ENCODE data around the gene HMBS.
"Not testable (repeated sequence)": the region's sequence is repeated elsewhere in the genome, so short reads cannot be mapped to it uniquely, and the experiment has no call there.

The HMBS gene

DNA sequence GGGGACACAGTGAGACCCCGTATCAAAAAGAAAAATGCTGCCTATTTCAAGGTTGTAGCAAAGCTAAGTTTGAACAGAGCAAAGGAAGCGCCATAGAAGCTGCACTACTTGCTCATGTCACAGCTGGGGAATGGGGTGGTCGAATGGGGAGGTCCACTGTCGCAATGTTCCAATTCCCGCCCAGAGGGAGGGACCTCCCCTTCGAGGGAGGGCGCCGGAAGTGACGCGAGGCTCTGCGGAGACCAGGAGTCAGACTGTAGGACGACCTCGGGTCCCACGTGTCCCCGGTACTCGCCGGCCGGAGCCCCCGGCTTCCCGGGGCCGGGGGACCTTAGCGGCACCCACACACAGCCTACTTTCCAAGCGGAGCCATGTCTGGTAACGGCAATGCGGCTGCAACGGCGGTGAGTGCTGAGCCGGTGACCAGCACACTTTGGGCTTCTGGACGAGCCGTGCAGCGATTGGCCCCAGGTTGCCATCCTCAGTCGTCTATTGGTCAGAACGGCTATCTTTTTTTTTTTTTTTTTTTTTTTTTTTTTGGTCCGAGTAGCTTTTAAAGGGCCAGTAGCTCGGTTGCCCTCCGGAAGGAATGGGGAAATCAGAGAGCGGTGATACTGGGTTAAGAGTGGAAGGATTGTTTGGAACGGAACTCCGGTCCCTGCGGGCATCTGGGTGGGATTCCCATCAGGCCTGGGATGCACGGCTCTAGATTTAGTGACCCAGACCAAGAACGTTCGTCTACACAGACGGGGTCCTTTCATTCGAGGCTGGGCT, at the start of gene HMBS:
TSS of gene HMBS (plus strand) at position 219 of the 774 bp plus-strand sequence. CDS start at position 372, 153 bp downstream.
- DNase-seq (ENCODE audit: low read depth in 4 of 4, low spot score in 1 of 4): peak; percentile 74 to 88 (median 83)

GRCh38 chr11:119038884-119039283, 45.8 kb upstream of the HMBS start:
- no peak for DNase-seq (ENCODE audit: low read depth in 4 of 4, low spot score in 1 of 4)

DNA sequence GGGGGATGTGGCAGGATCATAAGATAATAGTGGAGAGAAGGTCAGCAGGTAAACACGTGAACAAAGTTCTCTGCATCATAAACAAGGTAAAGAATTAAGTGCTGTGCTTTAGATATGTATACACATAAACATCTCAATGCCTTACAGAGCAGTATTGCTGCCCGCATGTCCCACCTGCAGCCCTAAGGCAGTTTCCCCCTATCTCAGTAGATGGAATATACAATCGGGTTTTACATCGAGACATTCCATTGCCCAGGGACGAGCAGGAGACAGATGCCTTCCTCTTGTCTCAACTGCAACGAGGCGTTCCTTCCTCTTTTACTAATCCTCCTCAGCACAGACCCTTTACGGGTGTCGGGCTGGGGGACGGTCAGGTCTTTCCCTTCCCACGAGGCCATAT, 45.2 kb upstream of the HMBS start:
- not testable (repeated sequence) for DNase-seq (ENCODE audit: low read depth in 4 of 4, low spot score in 1 of 4)

- DNase-seq (ENCODE audit: low read depth in 4 of 4, low spot score in 1 of 4): no peak
Observed at GRCh38 chr11:119041821-119042514, 42.7 kb upstream of the HMBS start.

- DNase-seq (ENCODE audit: low read depth in 4 of 4, low spot score in 1 of 4): no peak
Observed at GRCh38 chr11:119042927-119043326, 41.8 kb upstream of the HMBS start.

GRCh38 chr11:119044708-119045107, 40.0 kb upstream of the HMBS start:
- DNase-seq (ENCODE audit: low read depth in 4 of 4, low spot score in 1 of 4): no peak

DNA sequence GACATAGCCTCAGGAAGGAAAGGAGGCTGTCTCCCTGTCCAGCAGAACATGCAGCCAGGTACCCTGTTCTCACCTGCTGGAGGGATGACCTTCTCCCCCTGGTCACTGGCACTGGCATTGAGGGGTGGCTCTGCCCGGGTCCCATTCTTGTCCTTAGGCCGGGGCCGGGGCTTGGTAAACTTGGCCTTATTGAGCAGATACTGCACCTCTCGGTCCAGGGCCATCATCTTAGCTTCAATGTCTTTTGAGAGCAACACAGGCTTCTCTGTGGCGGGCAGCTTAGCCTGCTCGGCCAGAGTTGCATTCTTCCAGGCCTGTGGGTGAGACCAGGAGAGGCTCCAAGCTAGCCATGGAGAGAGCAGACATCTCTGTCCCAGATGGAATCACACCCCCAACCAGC, 38.2 kb upstream of the HMBS start:
- no peak for DNase-seq (ENCODE audit: low read depth in 4 of 4, low spot score in 1 of 4)

DNA sequence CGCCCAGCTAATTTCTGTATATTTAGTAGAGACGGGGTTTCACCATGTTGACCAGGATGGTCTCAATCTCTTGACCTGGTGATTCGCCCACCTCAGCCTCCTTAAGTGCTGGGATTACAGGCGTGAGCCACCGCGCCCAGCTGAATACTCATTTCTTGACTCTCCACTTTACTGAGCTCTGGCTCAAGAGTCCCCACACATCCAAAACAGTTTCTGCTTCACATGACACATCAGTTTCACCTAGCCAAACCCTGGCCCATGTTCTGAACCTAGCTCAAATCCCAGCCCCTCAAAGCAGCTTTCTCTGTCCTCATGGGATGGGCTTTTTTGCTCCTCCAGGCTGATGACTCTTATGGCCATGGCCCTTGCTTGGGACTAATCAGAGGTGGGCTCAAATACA, 37.5 kb upstream of the HMBS start:
- no peak for DNase-seq (ENCODE audit: low read depth in 4 of 4, low spot score in 1 of 4)

DNA sequence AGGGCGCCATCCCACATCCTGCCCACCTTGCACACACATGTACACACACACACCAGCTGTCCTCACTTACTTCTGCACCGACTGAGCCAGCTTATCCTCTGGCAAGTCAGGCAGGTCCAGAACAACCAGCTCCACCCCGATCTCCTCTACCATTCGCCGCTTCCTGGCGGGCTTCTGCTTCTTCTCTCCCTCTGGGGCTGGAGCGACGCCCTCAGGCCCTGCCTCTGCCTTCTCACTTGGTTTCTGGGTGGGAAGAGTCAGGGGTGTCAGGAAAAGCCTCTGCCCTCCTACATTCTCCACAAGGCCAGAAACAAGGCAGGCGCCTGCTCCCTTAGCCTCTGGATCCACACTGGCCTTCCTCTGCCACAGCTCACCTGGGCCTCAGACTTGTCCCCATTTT, 36.0 kb upstream of the HMBS start:
- DNase-seq (ENCODE audit: low read depth in 4 of 4, low spot score in 1 of 4): no peak

DNA sequence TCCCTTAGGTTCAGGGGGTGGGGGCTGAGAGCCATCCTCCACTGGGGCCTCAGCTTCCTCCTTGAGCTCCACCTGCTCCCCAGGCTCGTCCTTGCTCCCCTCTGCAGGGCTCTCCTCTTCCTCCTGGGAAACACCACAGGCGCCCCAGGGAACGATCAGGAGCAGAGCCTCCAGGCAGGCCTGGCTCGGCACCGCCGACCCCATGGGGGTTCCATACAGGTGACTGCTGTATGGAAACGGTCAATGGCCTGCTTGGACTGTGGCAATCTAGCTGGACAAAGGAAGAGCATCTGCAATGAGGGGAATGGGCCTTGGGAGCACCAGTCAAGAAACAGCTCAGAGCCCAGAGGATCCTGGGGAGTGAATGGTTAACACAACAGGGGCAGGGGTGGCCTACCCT, 35.6 kb upstream of the HMBS start:
- DNase-seq (ENCODE audit: low read depth in 4 of 4, low spot score in 1 of 4): no peak

DNA sequence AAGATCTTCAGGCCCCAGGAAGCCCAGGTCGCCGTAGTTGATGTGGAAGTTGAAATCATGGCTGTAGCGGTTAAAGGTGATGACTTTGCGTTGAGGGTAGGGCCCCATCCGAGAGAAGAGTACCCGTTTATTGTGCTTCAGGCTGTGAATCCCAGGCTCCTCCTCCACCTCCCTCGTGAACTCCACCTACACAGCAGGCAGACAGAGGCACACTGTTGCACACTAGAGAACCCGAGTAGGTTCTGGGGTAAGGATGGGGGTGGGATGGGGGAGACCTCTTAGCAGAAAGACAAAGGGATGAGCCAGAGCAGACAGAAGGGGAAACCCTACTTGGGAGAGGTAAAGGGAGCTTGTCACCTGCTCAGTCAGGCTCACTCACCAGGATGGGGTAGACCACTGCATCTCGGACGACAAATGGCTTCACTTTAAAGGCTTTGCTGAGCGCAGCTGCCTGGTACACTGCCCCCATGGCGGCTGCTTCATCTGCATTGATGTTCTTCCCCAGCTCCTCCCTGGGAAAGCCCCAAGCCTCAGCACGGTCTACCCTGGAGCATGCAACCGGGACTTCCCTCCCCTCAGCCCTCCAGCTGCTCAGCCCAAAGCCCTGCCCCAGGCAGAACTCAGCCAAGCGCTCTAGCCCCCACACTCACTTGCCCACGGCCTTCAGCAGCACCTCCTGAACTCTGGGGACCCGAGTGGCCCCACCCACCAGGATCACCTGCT, 33.1 kb upstream of the HMBS start:
- DNase-seq (ENCODE audit: low read depth in 4 of 4, low spot score in 1 of 4): no peak

DNA sequence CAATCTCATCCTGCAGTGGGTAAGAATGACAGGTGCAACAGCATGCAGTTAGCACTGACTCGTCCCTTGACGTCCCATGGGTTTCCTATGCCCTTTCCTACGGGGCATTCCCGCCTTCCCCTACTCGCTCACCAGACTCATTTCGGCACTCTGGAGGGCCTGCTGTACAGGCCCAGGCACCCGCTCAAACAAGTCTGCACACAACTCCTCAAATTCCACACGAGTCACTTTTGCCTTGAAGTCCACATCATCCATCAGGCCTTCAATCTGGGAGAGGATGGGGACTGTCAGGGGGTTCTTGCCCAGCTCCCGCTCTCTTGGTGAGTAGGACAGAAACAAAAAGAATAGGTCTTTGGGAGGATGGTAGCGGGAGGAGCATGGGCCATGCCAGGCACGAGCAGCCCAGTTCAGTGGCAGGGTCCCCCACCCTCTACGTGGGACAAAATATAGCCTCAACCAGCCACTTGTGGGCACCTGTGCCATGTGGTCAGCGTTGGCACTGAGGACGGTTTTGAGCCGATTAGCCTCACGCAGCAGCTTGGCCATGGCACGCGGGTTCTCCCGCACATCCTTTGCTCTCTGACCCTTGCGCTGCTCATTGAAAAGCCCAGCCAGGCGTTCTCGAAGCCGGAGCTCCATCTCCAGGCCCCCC, 32.4 kb upstream of the HMBS start:
- no peak for DNase-seq (ENCODE audit: low read depth in 4 of 4, low spot score in 1 of 4)

GRCh38 chr11:119054418-119054817, 30.3 kb upstream of the HMBS start:
- DNase-seq (ENCODE audit: low read depth in 4 of 4, low spot score in 1 of 4): no peak

DNA sequence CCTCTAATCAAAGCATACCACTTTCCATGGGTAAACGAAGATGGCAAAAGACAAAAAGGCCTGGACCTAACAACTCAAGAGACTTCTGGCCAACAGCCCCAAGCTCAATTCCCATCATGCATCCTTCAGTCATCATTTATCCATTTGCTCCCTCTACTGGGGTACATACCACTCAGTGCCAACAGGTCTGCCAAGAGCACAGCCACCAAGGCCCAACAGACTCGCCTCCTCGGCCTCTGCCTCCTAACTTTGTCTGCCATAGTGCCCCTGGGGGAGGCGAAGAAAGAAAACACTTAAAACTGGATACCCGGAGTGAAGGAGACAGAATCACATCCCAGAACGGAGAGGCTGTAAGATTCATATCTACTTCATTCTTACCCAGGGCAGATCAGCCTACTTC, 28.8 kb upstream of the HMBS start:
- no peak for DNase-seq (ENCODE audit: low read depth in 4 of 4, low spot score in 1 of 4)

GRCh38 chr11:119056421-119056999, 28.2 kb upstream of the HMBS start:
- DNase-seq (ENCODE audit: low read depth in 4 of 4, low spot score in 1 of 4): peak in 2 of 4 experiments; percentile 19 to 21

DNA sequence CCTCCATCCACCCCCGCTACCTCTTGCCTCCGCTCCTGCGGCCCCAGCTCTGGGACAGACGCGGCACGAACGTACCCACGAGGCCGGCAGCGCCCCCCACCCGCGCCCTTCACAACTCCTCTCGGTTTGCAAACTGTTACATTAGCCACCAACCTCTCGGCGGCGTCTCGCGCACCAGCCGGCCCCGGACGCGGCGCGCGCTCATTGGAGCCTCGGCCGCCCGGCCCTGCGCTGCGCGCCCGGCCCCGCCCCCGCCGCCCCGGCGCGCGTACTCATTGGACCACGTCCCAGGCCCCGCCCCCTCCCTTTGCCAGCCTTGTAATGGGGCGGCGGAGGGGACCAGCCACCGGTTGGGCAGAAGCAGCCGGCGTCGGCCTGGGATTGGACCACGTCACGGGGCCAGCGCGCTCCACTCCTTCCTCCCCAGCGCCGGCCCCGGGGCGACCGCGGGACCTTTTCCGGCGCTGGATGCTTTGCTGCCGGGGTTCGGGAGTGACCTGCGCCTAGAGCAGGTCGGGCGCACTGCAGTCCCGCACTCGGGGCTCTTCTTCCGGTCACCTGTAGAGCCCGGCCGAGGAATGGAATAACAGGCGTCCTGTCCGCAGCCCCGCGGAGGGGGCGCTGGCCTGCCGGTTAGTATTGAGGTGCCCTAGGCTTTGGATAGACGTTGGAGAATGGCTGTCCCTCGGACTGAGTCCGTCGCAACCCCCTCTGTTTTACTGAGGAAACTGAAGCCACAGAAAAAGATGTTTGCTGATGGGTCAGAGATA, 27.5 kb upstream of the HMBS start, which contains the start of gene HYOU1:
TSS of gene HYOU1 (minus strand) at position 206 of the 770 bp plus-strand sequence. CDS start 1,045 bp downstream, outside the sequence.
- peak; percentile 98 to 100 (median 98) for DNase-seq (ENCODE audit: low read depth in 4 of 4, low spot score in 1 of 4)

DNA sequence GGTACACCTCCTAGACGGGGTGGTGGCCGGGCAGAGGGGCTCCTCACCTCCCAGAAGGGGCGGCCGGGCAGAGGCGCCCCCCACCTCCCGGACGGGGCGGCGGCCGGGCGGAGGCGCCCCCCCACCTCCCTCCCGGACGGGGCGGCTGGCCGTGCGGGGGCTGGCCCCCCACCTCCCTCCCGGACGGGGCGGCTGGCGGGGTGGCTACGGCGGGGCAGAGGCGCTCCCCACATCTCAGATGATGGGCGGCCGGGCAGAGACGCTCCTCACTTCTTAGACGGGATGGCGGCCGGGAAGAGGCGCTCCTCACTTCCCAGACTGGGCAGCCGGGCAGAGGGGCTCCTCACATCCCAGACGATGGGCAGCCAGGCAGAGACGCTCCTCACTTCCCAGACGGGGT, 25.6 kb upstream of the HMBS start:
- not testable (repeated sequence) for DNase-seq (ENCODE audit: low read depth in 4 of 4, low spot score in 1 of 4)

DNA sequence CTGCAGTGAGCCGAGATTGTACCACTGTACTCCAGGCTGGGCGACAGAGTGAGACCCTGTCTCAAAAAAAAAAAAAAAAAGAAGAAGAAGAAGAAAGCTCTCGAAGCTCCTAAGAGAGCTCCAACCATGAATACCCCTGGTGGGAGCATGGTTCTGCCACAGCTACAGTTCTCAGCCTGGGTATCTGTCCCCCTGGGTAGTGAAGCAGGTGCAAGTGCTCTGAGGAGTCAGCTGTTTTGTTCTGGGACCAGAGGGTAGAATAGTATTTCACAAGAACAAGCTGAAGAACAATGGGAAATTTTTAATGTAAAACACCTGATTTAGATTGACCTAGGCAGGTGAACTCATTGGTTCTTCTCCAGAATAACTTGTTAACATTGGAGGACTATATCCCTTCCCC, 23.4 kb upstream of the HMBS start:
- DNase-seq (ENCODE audit: low read depth in 4 of 4, low spot score in 1 of 4): no peak

GRCh38 chr11:119062779-119063178, 21.9 kb upstream of the HMBS start:
- DNase-seq (ENCODE audit: low read depth in 4 of 4, low spot score in 1 of 4): no peak

DNA sequence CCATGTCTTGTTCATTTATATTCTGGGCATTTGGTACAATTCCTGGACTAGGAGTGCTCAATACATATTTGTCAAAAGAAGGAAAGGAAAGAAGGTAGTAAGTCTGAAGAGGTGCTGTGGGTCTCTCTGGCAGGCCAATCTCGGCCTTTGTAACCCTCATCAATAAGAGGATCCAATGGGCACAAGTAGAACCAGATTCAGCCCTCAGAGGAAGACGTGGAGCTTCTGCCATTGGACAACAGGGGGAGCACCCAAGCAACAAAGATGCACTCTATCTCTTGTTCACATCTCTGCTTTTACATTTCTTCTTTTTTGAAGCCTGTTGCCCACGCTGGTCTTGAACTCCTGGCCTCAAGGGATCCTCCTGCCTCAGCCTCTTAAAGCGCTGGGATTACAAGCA, 19.3 kb upstream of the HMBS start:
- no peak for DNase-seq (ENCODE audit: low read depth in 4 of 4, low spot score in 1 of 4)

All from stimulated activated CD4-positive, alpha-beta T cell treated with anti-CD3 and anti-CD28 coated beads, Interleukin-1b, Interleukin-23, amount 100 ng/mL, for 24 hours (primary cell).